Stimulated activated CD4-positive, alpha-beta T cell treated with anti-CD3 and anti-CD28 coated beads, TNF-alpha, amount 100 ng/mL, for 1 hour (primary cell): ENCODE data around the gene DMBT1.

Experiments used
- DNase-seq, 3 donors: peaks; one replicate each; pipeline ENCODE4 v3.0.0-alpha.2; 2020; ENCODE audit warnings: low read depth in 3 of 3, low spot score in 1 of 3

DMBT1 gene

DNA sequence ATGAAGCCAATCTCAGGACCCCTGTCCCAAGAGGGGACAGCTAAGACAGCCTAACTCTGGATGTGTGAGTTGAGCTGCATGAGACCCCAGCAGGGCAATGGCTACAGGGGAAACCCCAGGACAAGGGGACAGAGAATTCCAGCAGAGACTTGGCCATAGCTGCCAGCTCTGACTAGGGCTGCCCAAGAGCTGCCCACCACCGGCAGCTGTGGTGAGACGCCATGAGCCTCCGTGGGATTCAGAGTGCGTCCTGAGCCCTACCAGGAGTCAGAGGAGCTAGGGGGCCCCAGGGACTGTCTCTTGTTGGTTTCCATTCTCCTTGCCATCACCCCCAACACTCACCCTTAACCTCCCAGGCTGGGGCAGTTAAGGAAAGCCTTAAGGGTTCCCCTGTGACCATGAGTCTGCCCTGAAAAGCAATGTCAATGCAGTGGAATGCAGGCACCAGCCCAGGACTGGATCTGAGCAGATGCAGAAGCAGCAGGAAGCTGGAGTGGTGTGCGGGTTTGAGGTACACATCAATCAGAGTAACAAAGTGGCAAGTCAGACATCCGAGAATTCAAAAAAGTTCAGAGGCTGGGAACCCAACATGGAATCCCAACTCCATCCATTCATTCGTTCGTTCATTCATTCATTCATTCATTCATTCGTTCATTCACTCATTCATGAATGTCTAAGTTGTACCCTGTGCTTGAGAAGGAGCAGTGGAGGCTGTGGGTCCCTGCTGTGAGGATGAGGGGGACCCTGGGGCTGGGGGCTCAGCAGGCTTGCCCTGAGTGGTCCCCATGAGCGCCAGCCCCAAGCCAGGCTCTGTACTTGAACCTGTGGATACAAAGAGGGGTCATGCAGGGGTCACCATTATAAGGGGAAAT, 86.2 kb downstream of the DMBT1 start:
- no peak for DNase-seq

DNA sequence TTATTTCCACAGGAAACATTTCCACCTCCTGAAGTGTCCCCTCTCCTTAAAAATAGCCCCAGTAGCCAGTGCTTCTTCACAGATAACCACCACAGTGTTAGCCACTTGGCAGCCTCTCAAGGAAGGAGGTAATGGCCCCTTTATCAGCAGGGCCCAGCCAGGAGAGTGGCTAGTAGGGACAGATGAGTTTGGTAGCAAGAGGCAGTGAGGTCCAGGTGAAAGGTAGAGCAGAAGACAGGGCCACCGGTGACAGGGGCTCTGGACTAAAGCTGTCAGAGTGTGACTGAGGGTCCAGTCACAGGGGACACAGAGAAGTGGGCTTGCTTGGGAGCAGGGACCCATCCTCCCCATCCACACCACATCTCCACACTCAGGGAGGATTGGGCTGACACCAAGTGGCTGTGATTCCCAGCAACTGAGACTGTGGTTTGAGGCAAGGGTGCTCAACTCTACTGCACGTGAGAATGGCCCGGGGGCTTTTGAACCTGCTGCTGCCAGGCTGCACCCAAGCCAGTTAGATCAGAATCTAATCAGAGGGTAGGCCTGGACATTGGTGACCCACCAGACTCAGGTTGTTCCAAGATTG, 86.9 kb downstream of the DMBT1 start:
- no peak for DNase-seq

DNA sequence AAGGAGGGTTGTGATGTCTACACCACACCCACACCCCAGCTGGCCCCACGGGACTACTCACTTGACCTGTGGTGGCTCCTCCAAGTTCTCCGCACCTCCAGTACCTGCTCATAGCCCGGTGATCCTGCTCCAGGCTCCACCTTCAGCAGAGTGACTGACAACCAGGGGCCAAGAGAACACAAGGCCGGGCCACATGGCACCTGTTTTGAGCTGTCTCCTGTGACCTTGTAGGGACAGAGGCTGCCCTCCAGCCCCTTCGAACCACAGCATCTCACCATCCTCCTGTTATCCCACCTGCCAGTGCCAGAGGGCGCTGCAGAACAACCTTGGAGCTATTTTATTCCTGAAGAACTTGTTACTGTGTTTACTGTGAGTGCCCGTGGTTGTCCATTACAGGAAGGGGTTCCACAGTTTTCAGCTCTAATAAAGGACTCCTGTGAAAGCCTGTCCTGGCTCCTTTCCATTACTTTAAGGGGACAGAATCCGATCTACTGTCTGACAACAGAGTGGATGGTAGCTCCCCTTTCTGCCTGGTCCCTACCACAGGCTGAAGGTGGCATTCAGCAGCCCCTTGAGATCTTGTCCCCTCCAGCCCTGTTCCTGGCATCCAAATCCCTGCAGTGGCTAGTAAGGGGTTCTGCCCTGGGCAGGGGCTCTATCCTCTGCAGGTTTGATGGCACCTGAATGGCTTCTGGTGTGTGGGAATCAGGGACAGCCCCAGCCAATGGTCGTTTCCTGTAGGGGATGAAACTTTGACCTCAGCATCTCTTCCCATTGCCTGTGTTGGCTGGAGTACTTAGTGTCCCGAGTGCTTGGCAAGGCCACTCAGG, 88.3 kb downstream of the DMBT1 start:
- no peak for DNase-seq

DNA sequence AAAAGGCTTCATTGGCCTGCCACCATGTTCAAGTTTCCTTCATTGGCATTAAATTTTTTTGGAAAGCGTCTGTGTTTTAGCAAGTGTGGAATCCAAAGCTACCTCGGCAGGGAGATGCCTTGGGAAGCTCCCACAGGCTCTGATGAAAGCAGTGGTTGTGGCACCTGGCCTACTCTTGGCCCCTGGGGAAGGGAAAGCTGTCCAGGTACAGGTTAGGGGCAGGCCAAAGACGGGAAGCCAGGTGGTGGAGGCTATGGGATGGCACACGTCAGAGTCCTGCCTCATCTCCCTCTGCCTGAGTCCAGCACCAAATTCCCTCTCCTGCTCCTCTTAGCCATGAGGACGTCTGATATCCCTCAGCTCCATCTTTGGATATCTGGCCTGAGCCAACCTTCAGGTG, 89.3 kb downstream of the DMBT1 start:
- no peak for DNase-seq

DNA sequence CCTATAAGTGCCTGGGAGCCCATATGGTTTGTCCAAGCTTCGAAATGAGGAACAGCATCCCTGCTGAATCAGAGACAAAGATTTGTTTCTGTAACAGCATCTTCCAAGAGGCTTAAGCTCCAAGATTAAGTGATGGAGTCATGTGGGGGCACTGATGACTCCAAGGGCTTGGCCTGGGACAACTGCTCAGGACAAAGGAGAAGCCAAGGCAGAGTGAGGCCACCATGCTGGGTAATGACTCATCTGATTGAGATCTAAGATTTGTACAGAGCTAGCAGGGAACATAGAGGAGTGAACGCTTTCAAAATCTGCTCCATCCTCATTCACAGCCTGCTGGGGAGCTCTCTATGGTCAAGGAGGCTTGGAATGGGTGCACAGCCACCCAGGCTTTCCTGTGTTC, 89.8 kb downstream of the DMBT1 start:
- no peak for DNase-seq

DNA sequence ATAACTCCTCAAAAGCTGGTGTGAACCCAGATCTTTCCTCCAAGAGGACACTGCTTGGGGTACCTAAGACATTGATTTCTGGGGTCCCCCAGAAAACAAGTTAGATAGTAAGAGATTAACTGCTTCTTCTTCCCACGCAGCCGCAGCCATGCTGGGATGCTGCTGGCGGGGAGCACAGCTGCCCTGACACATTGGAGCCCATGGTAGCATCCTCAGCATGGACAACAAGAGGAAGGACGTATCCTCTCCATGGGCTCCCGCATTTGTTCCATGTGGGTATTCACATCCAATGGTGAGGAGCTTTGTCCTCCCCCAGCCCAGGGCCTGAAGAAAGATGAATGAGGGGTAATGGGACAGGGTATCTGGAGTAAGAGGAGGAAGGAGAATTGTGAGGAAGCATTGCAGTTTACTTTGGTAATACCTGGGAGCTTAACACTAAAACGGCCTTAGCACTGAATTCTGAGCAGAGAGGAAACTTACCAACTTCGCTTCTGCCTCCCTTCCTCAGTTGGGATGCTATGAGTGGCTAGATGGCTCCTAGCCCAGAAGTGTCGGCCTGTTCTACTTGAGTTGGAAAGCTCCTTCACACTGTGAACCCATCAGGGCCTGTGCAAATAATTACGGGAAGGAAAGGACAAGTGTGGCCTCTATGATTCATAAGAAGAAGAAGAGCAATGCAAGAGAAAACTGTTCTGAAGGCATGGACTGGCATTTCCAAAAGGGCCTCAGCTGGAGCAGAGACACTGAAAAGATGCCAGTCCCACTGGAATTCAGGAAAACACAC, 95.2 kb downstream of the DMBT1 start:
- no peak for DNase-seq

DNA sequence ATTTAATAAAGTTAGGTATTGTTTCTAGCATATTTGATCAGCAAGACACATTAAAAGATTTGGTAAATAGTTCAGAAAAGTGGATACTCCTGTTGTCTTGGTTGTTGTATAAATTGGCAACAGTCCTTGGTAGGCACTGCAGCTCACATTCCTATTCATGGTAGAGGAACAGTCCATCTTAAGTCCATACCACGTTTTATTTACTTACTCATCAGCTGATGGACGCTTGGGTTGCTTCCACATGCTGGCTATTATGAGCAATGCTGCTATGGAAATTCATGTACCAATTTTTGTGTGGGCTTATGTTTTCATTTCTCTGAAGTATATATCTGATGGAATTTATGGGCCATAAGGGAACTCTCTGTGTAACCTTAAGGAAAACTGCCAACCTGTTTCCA, 95.8 kb downstream of the DMBT1 start:
- DNase-seq = no peak

DNA sequence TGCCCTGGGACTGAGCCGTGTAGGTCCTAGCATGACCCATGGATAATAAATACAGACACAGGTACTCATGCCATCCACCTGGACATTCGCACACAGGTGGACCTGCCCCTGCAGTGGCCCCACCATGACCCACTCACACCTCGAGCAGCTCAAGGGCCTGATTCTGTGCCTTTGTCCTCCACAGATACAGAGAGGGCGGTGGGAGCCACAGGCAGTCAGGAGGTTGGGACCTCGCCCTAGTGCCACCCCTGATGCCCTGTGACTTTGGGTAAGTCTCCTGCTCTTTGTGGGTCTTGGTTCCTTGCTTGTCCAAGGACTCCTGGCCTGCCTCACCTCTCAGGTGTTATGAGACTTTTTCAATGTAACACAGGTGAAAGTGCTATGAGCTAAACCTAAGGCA, 96.2 kb downstream of the DMBT1 start:
- no peak for DNase-seq

DNA sequence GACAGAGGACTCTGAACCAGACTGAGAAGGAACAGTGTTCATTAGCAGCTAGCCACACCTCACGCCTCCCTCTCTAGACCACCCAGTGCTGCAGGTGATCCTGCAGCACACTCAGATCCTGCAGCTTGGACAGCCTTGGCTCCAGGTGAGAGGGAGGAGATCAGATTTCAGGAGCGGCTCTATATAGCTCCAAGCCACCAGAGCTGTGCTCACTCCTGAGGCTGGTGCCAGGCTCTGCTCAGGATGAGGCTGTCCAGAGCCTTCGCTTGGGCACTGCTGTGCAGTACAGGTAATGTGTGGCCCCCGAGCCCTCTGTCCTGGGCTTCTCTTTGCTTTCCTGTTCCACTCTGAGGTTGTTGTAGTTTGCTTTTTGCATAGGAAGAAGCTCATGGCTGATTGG, 96.7 kb downstream of the DMBT1 start:
- DNase-seq = no peak

DNA sequence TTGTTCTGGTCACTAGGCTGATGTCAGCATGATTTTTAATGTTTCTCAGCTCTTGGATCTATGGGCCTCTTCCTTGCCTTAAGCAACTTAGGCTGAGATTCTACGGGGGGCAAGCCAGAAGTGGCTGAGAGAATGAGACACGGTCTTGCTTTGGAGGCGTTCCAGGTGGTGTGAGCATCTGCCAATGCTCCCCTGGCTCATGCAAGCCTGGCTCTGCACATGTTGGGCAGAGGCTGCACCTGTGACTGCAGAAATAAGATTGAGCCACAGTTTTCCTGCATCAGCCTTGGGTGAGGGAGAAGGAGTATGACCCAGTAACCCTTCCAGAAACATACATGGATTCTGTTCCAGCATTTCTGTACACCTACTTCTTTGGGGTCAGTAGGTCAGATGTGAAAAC, 97.2 kb downstream of the DMBT1 start:
- DNase-seq = no peak

DNA sequence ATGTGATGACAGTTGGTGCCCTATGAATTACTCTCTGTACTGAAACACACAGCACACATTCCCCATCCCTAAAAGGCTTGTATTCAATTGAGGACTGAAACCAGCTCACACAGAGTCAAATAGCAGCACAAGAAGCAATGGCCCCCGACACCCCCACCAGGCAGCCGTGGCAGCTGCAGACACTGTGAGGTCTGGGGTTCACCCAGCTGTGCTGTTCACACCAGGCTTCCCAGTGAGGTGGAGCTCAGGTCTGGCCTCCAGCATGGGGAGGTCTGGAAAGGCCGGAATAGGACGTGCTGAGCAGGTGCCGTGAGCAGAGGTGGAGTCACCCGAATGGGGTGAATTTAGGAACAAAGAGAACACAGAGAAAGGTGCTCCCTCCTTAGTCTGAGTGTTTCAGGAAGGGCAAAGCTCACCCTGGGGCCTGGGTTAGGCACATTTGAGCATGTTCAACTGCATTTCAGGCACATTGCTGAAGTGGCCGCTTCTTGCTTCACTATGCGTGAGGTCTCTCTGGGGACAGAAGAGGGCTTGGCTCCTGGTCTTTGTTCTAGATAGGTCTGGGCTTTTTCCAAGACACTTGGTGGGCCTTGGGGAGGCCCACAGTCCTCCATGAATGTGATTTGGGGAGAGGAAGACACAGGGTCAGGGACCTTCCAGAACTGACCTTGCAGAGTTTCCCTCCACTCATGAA, 97.9 kb downstream of the DMBT1 start:
- no peak for DNase-seq

DNA sequence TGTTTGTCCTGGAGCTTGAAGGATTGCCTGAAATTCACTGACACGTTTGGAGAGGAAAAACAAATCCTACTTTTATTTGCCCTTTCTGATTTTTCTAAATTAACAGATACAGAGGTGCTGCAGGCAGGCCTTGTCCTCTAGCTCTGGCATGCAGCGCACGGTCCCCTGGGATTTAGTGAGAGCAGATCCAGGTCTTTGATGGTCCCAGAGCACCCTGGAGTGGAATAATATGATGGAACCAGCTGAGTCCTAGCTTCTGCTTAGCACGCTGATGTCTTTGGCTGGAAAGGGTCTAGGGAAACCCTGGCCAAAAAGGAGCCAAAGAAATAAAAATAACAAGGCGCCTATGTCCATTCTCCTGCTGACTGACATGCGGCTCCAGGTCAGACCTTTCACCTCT, 98.6 kb downstream of the DMBT1 start:
- DNase-seq = no peak

DNA sequence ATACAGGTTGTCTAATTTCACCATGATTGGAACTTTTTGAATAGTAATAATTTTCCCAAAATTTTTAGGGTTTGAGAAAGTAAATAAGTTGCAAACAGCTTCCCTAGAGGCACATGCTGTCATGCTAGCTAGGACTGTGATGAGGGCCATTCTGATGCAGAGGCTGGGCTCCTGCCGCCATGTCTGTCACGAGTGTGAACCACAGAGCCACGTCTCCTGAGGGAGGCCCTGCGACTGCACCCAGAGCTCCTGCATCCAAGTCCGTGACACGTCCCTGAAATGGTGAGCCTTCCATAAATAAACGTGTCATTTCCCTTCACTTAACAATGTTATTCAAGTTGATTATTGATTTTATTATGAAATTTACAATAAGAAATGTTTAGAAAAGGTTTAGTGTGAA, 99.1 kb downstream of the DMBT1 start:
- no peak for DNase-seq

DNA sequence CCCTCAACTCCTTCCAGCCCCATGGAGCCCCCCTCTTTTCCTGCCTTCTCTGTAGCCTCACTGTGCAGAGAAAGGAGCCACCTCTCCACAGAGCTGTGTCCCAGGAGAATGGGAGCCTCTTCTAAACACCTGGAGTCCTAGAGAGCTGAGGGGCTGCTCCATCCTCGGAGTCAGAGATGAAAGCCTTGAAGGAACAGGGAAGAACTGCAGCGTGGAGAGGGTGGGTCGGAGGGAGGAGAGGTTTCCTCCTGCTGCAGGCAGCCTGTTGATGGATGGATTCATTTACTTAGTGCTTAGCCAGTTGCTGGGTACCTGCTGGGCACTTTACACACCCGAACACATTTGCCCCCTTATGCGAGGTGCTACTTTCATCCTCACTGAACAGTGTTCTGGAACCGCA, 100.1 kb downstream of the DMBT1 start:
- DNase-seq = no peak

DNA sequence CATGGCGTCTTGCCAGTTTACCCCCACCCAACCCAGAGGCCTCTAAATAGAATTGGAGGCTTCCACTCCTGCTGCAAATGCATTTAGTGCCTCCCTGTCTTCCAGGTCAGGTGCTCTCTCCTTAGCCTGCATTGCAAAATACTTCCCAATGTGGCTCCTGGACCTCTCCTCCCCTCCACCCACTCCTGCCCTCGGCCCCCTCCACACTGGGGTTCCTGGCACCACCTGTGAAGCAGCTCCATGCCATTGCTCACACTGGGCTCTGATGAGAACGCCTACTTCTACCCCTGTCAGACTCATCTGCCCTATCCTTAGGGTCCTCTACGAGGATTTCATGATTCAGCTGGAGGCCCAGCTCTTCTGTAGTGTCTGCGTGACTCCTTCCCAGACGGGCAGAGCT, 101.7 kb downstream of the DMBT1 start:
- DNase-seq = no peak

DNA sequence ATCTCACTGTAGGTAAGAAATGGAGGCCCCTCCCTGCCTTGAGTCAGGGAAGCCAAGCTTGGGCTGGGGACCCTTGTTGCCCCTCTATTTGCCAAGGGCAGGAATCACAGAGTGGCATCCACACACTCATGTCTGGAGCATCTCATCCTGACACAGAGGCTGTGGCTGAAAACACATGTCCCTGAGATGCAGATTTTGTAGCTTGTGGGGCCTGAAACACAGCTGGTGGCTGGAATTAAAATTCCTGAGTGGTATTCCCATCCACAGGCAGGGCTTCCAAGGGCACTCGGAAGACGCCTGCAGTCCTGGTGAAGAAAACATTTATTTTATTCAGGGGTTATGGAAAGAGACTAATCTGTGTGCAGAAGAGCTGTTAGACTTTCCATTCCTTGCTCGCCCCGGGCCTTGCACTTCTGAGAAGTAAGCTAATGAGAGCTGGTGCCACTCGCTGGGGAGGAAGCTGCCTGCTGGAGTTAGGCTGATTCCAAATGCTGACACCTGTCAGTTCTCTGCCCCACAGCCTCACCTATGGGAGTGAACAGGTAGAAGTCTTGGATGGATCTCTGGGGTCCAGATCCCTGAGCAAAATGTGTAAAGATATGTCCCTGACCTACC, 103.1 kb downstream of the DMBT1 start:
- no peak for DNase-seq

DNA sequence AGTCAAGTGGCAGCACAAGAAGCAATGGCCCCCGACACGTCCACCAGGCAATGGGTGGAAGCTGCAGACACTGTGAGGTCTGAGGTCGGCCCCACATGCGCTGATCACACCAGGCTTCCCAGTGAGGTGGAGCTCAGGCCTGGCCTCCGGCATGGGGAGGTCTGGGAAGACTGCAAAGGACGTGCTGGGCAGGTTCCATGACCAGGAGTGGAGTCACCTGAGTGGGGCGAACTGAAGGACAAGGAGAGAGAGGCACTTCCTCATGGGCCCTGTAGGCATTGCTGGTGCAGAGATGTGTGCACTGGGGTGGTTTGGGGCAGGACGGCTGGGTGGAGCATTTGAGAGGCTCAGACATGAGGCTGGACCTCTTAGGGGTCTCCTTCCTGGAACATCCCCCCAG, 103.9 kb downstream of the DMBT1 start:
- DNase-seq = no peak

DNA sequence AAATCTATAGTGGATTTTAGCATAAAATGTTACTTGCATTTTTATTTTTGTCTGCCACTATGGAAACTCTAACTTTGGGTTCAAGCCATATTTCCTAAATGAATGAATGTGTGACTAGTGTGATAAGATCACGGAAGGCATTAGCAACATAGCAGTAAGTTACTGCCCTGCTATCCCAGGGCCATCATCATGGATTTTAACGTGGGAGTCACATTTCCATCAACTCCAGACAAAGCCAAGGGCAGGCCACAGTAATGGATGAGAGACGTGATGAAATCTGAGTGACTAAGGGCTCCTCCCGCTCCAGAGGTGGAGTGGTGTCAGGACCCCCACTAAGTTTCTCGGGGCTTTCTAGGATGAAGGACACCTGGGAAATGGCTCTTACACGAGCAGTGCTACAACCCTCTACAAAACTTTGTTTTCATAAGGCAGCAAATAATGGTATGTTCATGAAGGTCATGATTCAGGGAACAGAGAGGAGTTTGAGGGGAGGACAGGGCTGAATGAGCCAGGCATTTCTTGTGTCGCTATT, 104.8 kb downstream of the DMBT1 start:
- DNase-seq = no peak

DNA sequence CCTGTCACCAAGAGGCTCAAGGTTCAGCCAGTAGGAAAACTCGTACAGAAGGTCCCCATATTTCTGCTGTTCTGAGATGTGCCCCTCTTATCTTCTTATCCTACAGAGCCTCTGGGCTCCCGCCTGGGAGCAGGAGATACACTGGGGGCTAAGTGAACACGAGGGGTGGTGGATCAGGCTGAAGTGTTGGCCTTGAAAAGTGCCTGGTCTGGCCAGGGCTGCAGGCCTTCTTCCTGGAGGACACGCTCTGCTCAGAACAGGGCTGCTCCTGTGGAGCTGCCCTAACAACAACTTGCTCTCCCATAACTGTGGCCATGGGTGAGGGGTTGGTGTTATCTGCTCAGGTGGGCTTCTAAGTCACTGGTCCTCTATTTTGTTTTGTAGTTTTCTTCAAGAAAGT, 105.4 kb downstream of the DMBT1 start:
- no peak for DNase-seq

DNA sequence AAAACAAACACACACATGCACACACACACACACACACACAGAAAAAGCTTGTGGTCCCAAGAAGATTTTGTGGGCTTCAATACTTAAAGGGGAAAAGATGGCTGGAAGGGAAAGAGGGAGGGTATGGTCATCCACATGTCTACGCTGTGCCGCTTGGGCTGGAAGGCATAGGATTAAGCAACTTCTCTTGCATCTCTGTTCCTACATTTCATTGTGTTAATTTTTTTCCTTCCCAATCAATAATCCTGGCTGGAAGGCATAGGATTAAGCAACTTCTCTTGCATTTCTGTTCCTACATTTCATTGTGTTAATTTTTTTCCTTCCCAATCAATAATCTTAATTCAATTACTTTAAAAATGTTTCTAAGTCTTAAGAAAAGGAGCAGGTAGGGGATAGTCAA, 108.5 kb downstream of the DMBT1 start:
- DNase-seq = no peak
